RWPE1 (cell line): ENCODE results near the gene CTNNBL1.

Experiments
- CTCF ChIA-PET: fragments of 350-600 bp; sonication (Branson Sonifier 250); formaldehyde crosslinking; extraction: SDS; loops from one replicate; lab custom pipeline; 2021; lab: Yijun Ruan, JAX
- POLR2A ChIA-PET: fragments of 400-600 bp; formaldehyde crosslinking; extraction: SDS; loops from one replicate; lab custom pipeline; 2020; ENCODE audit warnings: antibody characterized with exemption; ENCODE audit not compliant: low non-redundant PET; lab: Yijun Ruan, JAX
- DNase-seq: peaks from one replicate; pipeline ENCODE4 v3.0.0; 2012; ENCODE audit warnings: low spot score
- H3K27ac ChIP-seq: fragments of 450-650 bp; 2 replicates; pipeline ENCODE4 v1.5.1; 2017
- CTCF ChIP-seq: fragments of 450-650 bp; conservative IDR thresholded peaks from 2 replicates; pipeline ENCODE4 v1.5.1; 2017; ENCODE audit warnings: low read depth, mild to moderate bottlenecking

Gene CTNNBL1

GRCh38 chr20:37914672-37915433 lies 221.0 kb downstream of the CTNNBL1 start:
- TF ChIP-seq CTCF: no peak
- ChIA-PET POLR2A (no interaction called here), CTCF (interaction anchor here (0.6 kb wide), 1 partner anchor 119 kb away, joined by 3 read pairs; the partner anchor contains the start of gene RPRD1B)
- DNase-seq: no peak
- H3K27ac ChIP-seq: no peak overlapping the region

DNA sequence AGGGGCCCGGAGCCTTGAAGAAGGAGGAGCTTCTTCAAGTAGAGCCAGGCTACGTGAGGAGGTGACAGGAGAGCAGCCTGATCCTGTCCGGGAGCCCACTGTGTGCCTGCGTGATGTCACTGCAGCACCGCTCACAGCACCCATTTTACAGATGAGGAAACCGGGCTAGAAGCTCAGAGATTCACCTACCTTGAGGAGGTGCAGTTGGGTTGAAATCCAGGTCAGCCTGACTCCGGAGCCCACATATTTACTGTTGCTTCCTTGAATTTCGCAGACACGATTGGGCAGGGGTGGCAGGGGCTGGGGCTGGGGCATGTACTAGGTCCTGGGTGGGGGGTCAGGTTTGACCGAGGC lies 221.6 kb downstream of the CTNNBL1 start:
- DNase-seq: no peak
- POLR2A ChIA-PET: no interaction called here
- CTCF ChIA-PET: interaction anchor here (0.6 kb wide), 1 partner anchor 118 kb away, joined by 3 read pairs; the partner anchor contains the start of gene RPRD1B
- TF ChIP-seq CTCF: no peak
- H3K27ac ChIP-seq: no peak overlapping the region

DNA sequence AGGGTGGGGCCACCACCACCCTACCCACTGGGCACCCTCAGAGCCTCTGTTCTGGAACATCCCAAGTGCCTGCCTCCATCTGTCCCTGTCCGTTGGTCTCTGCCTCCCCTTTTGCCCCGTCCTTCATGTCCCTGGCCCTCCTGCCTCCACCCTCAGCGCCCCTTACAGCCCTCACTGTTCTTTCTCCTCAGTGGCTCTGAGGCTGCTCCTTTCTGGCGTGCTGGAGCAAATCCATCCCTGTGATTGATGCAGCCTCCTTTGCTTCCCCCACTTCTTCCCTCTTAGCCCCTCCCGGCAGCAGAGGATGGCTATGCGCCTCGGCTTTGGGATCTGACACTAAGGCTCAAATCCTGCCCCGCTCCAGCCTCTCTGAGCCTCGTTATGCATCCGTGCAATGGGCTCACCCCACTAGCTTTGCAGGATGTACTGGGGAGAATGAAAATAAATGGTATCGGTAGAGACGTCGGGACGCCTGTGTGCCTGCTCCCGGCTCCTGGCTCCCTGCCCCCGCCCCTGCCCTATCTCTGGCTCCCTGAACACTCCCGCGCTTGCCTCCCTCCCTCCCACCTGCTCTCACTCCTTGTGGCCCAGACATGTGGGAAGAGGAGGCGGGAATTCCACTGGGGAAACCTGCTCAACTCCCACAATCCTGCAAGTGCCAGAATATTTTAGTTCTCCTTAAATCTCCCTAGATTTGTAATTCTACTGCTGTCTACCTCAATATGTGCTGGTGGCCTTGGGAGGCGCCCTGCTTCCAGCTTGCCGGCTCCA lies 222.2 kb downstream of the CTNNBL1 start:
- no peak for DNase-seq
- TF ChIP-seq CTCF: no peak
- ChIA-PET CTCF (interaction anchor here (0.6 kb wide), 1 partner anchor 118 kb away, joined by 3 read pairs; the partner anchor contains the start of gene RPRD1B), POLR2A (no interaction called here)
- no peak overlapping the region for H3K27ac ChIP-seq

DNA sequence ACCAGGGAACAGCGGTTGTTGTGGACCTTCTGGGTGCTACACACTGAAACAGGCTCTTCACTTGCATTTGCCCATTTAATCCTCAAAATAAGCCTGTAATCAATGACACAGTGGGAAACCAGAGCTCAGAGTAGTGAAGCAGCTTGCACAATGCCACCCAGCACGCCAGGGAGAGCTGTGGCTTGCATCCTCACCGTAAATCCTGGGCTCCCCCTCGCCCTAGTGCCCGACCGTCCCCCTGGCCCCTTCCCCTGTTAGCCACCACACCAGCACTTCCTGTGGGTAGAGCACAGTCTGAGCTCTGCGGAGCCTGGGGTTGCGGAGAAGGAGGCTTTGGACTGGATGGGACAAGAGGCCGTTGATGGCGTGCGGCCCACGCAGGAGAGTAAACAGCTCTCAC lies 223.6 kb downstream of the CTNNBL1 start:
- H3K27ac ChIP-seq: no peak overlapping the region
- POLR2A ChIA-PET: no interaction called here
- no peak for TF ChIP-seq CTCF
- CTCF ChIA-PET: interaction anchor here (0.6 kb wide), 1 partner anchor 1810 kb away, joined by 4 read pairs; no protein-coding TSS in a partner anchor
- no peak for DNase-seq

DNA sequence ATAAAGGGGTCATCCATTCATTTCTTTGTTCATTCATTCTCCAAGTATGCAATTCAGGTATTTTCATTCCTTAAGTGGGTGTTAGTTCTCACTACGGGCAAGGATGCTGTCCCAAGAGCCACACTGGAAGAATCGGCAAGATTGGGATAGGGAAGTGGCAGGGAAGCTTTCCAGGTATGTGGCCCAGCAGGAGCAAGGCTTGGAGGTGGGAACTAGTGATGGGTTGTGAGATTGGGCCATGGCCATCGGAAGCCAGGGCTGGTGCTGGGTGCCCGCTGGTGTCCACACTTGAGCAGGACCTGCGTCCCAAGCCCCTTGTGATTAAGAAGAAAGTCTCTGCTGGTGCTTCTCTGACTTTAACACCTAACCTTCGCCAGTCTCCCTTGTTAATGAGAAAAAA lies 224.2 kb downstream of the CTNNBL1 start:
- ChIA-PET CTCF (interaction anchor here (0.6 kb wide), 2 partner anchors 309 to 1810 kb away, joined by 4 read pairs; no protein-coding TSS in a partner anchor), POLR2A (no interaction called here)
- TF ChIP-seq CTCF: no peak
- no peak for DNase-seq
- no peak overlapping the region for H3K27ac ChIP-seq

DNA sequence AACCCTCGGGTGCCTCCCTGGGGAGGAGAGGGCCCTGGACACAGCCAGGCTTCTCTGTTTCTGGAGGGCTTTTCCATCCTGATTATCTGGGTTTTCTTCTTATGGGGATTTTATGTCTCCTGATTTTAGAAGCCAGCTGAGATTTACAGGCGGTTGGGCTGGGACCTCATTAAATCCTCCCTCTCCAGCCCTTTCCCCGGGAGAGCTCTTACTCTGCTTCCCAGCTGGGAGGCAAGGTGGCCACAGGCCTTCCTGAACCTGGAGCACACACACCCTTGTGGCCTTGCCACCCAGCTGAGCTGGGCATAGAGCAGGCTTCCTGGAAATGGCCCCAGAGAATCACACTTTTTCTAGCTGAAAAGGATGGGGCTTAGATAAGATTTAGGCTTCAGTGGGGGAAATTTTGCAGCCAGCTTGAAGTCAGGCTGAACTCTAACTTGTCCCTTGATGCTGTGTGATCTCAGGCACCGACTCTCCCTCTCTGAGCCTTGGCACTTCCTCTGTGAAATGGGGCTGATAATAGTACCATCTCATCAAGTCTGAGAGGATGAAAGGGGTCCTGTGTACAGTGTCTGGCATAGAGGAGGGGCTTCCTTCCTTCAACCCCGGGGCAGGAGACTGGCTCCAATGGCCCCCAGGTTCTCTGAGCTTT lies 225.7 kb downstream of the CTNNBL1 start:
- H3K27ac ChIP-seq: no peak overlapping the region
- no peak for DNase-seq
- TF ChIP-seq CTCF: no peak
- CTCF ChIA-PET: interaction anchor here (0.6 kb wide), 1 partner anchor 34 kb away, joined by 3 read pairs; no protein-coding TSS in a partner anchor
- POLR2A ChIA-PET: no interaction called here
